Smooth muscle cell (in vitro differentiated cells): ENCODE data around the gene TAS1R2. TPM values are rescaled to one million over a fixed set of nuclear protein-coding genes. Genes with fewer than 3 reads are reported as not detected.

ENCODE experiments used
- DNase-seq: peaks from one replicate; lab custom pipeline; 2025; ENCODE audit not compliant: unreplicated experiment; lab: John Stamatoyannopoulos, UW
- H2AFZ ChIP-seq: fragments of 200-600 bp; sonication (generic); 2 replicates; pipeline ENCODE4 v1.6.0; 2016; ENCODE audit warnings: antibody characterized with exemption, low read depth, mild to moderate bottlenecking
- H3F3A ChIP-seq: fragments of 200-600 bp; sonication (generic); 2 replicates; pipeline ENCODE4 v1.6.0; 2017; ENCODE audit warnings: antibody characterized with exemption, low read depth
- H3K27ac ChIP-seq: fragments of 200-600 bp; sonication (generic); 2 replicates; pipeline ENCODE4 v1.5.1; 2016; ENCODE audit warnings: low read depth, mild to moderate bottlenecking
- H3K27me3 ChIP-seq: fragments of 200-600 bp; sonication (generic); 2 replicates; pipeline ENCODE4 v1.6.1; 2016; ENCODE audit warnings: low read depth, mild to moderate bottlenecking
- H3K36me3 ChIP-seq: fragments of 200-600 bp; sonication (generic); 2 replicates; pipeline ENCODE4 v1.5.1; 2016; ENCODE audit warnings: low read depth
- H3K4me1 ChIP-seq: fragments of 200-600 bp; sonication (generic); 2 replicates; pipeline ENCODE4 v1.5.1; 2016; ENCODE audit warnings: low read depth
- H3K4me2 ChIP-seq: fragments of 200-600 bp; sonication (generic); 2 replicates; pipeline ENCODE4 v1.6.0; 2016; ENCODE audit warnings: mild to moderate bottlenecking
- H3K4me3 ChIP-seq: fragments of 200-600 bp; sonication (generic); 2 replicates; pipeline ENCODE4 v1.5.1; 2016; ENCODE audit warnings: mild to moderate bottlenecking
- H3K79me2 ChIP-seq: fragments of 200-600 bp; sonication (generic); 2 replicates; pipeline ENCODE4 v1.6.0; 2016; ENCODE audit warnings: low read depth, mild to moderate bottlenecking
- H3K9ac ChIP-seq: fragments of 200-600 bp; sonication (generic); 2 replicates; pipeline ENCODE4 v1.6.0; 2016; ENCODE audit warnings: low read depth
- H3K9me3 ChIP-seq: fragments of 200-600 bp; sonication (generic); replicated peaks from 2 replicates; pipeline ENCODE4 v1.5.1; 2016; ENCODE audit warnings: low read depth
- H4K20me1 ChIP-seq: fragments of 200-600 bp; sonication (generic); 2 replicates; pipeline ENCODE4 v1.6.0; 2016; ENCODE audit warnings: low read depth
- WGBS: methylation state at CpG from one replicate; pipeline ENCODE4 v1.1.7; 2016; ENCODE audit warnings: low lambda C conversion rate; 5-methylcytosine and 5-hydroxymethylcytosine counted together
- polyA plus RNA-seq: library from polyadenylated mRNA; unstranded; fragments of >200 nt; fragmentation: Nextera tagmentation; extraction: Ambion mirVana; gene quantifications from 2 replicates; pipeline ENCODE4 v1.2.1, GENCODE V29; 2016
- total RNA-seq: library from RNA; depleted of rRNA; stranded (reverse); fragments of >200 nt; gene quantifications from 2 replicates; pipeline ENCODE4 v1.2.3, GENCODE V29; 2014
- TF ChIP-seq, protein P1 (sequence below): fragments of 200-600 bp; sonication (generic); IDR thresholded peaks from 2 replicates; pipeline ENCODE4 v1.5.1; 2017; ENCODE audit warnings: borderline replicate concordance, mild to moderate bottlenecking, antibody characterized with exemption; ENCODE audit not compliant: insufficient read depth, poor library complexity, severe bottlenecking

The TAS1R2 gene
- total and polyA plus RNA-seq, 2 experiments from 2014 or later = not detected

DNA sequence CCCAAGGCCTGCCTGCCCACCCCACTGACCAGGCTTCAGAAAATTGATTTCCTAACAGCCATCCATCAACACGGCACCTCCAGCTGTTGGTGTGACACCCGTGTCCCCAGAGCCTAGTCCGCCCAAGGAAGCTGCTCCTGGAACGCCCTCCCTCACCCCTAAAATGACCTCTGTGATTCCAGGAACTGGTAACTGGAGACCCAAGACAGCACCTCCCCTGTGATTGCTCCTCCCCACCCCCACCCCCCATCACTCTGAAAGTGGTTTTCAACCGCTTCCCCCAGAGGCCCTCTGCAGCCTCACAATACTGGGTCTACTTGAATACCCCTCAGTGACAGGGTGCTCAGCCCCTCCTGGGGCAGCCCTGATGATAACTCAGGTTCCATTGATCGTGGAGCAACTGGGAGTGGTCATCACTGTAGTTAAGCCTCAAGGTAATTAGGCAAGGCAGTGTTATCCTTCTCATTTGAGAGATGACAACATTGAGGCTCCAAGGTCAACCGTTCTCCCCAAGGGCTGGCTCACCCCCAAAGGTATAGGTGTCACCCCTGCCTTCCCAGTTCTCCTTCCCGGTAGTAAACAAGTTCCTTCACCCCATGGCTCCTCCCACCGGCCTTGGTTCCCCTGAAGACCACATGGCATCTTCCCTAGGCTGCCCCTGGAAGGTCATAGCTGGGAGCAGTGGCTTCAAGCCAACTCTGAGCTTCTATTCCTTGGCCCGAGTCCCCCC, 52.0 kb downstream of the TAS1R2 start:
- Histone ChIP-seq H3K4me3 (no peak overlapping the region), H3F3A (no peaks in the 10 kb centered on the region), H4K20me1 (no peaks in the 10 kb centered on the region), H3K27me3 (no peaks in the 10 kb centered on the region), H3K9me3 (no peaks in the 10 kb centered on the region), H2AFZ (no peak overlapping the region), H3K4me2 (no peak overlapping the region), H3K4me1 (no peaks in the 10 kb centered on the region), H3K9ac (no peak overlapping the region), H3K36me3 (no peaks in the 10 kb centered on the region), H3K27ac (no peak overlapping the region), H3K79me2 (no peaks in the 10 kb centered on the region)
- TF ChIP-seq, protein P1, sequence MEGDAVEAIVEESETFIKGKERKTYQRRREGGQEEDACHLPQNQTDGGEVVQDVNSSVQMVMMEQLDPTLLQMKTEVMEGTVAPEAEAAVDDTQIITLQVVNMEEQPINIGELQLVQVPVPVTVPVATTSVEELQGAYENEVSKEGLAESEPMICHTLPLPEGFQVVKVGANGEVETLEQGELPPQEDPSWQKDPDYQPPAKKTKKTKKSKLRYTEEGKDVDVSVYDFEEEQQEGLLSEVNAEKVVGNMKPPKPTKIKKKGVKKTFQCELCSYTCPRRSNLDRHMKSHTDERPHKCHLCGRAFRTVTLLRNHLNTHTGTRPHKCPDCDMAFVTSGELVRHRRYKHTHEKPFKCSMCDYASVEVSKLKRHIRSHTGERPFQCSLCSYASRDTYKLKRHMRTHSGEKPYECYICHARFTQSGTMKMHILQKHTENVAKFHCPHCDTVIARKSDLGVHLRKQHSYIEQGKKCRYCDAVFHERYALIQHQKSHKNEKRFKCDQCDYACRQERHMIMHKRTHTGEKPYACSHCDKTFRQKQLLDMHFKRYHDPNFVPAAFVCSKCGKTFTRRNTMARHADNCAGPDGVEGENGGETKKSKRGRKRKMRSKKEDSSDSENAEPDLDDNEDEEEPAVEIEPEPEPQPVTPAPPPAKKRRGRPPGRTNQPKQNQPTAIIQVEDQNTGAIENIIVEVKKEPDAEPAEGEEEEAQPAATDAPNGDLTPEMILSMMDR = no peak
- 92% methylated on average over 10 of the region's 10 CpGs for WGBS
- no peak for DNase-seq

DNA sequence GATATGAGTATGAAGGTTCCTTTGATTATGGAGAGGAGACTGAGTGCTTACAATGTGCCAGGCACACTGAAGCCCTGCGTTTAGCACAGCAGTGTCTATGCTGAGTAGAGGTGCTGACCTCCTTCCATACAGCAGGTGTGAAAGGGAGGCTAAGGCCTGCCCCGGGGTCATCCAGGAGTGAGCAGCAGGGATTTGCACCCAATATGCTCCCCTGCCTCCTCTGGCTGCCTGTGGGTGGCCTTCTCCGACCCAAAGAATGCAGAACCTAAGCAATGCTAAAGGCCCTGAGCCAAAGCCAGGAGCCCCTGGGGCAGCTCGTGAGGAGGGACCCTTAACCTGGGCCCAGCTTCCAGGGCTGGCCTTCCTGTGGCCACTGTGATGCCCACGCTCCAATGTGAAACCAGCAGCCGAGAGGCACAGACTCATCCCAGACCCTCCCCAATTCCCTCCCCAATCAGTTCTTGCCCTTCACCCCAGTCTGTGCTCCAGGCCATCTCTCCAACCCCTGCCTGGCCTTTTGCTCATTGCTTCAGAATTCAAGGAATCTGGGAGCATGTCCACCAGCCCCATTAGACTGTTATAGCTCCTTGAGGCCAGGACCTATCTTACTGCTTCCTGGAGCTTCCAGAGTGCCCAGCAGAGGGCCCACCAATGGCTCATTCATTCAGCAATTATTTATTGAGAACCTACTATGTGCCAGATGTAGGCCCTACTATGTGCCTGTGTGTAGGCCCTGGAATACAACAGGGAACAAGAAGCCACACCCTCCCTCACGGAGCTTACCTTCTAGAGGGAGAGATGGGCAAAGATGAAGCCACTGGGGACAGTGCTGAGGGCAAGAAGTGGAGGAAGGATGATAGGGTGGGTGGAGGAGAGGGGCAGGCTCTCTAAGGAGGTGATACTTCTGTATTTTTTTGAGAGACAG, 53.3 kb downstream of the TAS1R2 start:
- Histone ChIP-seq H3K36me3 (no peaks in the 10 kb centered on the region), H3K79me2 (no peaks in the 10 kb centered on the region), H3K9ac (no peak overlapping the region), H3K4me2 (no peak overlapping the region), H2AFZ (no peak overlapping the region), H3K4me1 (no peaks in the 10 kb centered on the region), H3K27me3 (no peaks in the 10 kb centered on the region), H4K20me1 (no peaks in the 10 kb centered on the region), H3K27ac (no peak overlapping the region), H3F3A (no peaks in the 10 kb centered on the region), H3K4me3 (no peak overlapping the region), H3K9me3 (no peaks in the 10 kb centered on the region)
- TF ChIP-seq, protein P1 = no peak
- WGBS = 78% methylated on average over 7 of the region's 7 CpGs
- DNase-seq = no peak

DNA sequence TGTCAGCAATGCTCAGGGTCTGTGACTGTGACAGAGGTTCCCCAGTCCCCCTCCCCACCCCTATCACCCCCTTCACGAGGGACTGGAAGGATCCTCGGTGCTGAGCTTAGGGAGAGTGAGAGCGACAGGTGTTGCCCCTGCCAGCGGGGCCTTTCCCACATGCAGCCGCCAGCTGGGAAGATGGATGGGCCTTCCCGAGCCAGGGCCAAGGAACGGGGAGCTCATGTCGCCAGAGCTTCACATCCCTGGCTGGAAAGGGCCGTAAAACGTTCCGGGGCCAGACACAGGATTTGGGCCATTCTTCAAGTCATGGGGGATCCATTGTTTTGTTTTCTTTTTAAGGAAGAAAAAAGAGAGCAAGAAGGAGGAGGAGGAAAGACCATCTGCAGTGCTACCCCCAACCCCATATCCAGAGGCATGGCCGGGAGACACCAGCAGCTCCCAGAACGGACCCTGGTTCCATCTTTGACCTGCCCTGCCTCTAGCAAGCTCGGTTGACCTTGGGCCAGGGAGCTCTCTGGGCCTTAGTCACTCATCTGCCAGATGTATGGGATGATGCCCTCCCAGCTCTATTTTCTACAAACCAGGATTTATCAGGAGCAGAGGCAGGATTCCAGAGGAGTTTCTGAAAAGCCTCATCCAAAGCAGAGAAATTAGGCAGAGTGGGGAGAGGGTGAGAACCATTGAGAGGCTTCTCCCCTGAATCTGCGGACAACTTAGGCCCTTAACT, 54.1 kb downstream of the TAS1R2 start:
- TF ChIP-seq, protein P1 = no peak
- H3K9ac ChIP-seq = no peak overlapping the region
- no peak overlapping the region for H3K4me3 ChIP-seq
- WGBS = 77% methylated on average over 15 of the region's 15 CpGs
- no peak overlapping the region for H2AFZ ChIP-seq
- no peaks in the 10 kb centered on the region for H3K4me1 ChIP-seq
- DNase-seq = no peak
- H3F3A ChIP-seq = no peaks in the 10 kb centered on the region
- no peaks in the 10 kb centered on the region for H3K9me3 ChIP-seq
- H4K20me1 ChIP-seq = no peaks in the 10 kb centered on the region
- no peaks in the 10 kb centered on the region for H3K27me3 ChIP-seq
- H3K4me2 ChIP-seq = no peak overlapping the region
- no peaks in the 10 kb centered on the region for H3K79me2 ChIP-seq
- no peaks in the 10 kb centered on the region for H3K36me3 ChIP-seq
- H3K27ac ChIP-seq = no peak overlapping the region
